MG63 (cell line): ENCODE data around the gene ACTR2. TPM values are rescaled to one million over a fixed set of nuclear protein-coding genes. Genes with fewer than 3 reads are reported as not detected.
A peak's percentile ranks its signal among the peaks of the same experiment; 100 is the strongest.
"Not testable (repeated sequence)": the region's sequence is repeated elsewhere in the genome, so short reads cannot be mapped to it uniquely, and the experiment has no call there.

Experiments used
- DNase-seq: peaks from one replicate; pipeline ENCODE4 v3.0.0-alpha.2; 2020
- H3K27me3 ChIP-seq: fragments of 250-450 bp; sonication (Bioruptor Pico); 2 replicates; pipeline ENCODE4 v1.5.1; 2020; ENCODE audit warnings: mild to moderate bottlenecking, moderate library complexity
- H3K36me3 ChIP-seq: fragments of 250-450 bp; sonication (Bioruptor Pico); 2 replicates; pipeline ENCODE4 v1.5.1; 2020; ENCODE audit warnings: mild to moderate bottlenecking, moderate library complexity
- H3K4me3 ChIP-seq: fragments of 250-450 bp; sonication (Bioruptor Pico); 2 replicates; pipeline ENCODE4 v1.5.1; 2020; ENCODE audit warnings: mild to moderate bottlenecking, moderate library complexity
- H3K9me3 ChIP-seq: fragments of 250-450 bp; sonication (Bioruptor Pico); 2 replicates; pipeline ENCODE4 v1.5.1; 2020; ENCODE audit warnings: mild to moderate bottlenecking, moderate library complexity
- total RNA-seq: library from RNA; depleted of rRNA; stranded (reverse); fragments of >200 nt; shearing (Covaris generic); gene quantifications from 2 replicates; pipeline ENCODE4 v1.2.3, GENCODE V29; 2014; ENCODE audit warnings: low replicate concordance

ACTR2 gene
- total RNA-seq, 1 experiment from 2014 or later: 26.9 TPM

DNA sequence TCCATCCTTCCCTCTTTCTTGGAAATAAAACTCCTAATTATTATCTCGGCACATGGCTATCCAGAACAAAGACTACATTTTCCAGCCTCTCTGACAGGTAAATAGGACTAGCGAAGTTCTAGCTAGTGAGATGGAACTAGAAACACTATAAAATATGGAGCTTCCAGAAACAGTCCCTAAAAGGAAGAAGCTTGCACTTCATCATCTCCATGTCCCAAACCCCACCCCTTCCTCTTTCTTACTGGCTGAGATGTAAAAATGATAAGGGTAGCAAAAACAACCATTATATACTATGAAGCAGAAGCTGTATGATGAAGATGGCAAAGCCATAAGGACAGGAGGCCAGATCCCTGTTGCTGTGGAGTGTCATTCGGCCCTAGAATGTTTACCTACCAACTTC lies 11.7 kb upstream of the ACTR2 start:
- no peak overlapping the region for H3K4me3 ChIP-seq

GRCh38 chr2:65220432-65221131 lies 7.0 kb upstream of the ACTR2 start:
- DNase-seq: no peak
- Histone ChIP-seq H3K27me3 (no peaks in the 10 kb centered on the region), H3K36me3 (no peaks in the 10 kb centered on the region), H3K9me3 (no peaks in the 10 kb centered on the region), H3K4me3 (no peak overlapping the region)

More for the DNA sequence above, 11.7 kb upstream of the ACTR2 start:
- Histone ChIP-seq H3K36me3 (no peaks in the 10 kb centered on the region), H3K27me3 (no peaks in the 10 kb centered on the region), H3K9me3 (no peaks in the 10 kb centered on the region)
- DNase-seq: no peak

DNA sequence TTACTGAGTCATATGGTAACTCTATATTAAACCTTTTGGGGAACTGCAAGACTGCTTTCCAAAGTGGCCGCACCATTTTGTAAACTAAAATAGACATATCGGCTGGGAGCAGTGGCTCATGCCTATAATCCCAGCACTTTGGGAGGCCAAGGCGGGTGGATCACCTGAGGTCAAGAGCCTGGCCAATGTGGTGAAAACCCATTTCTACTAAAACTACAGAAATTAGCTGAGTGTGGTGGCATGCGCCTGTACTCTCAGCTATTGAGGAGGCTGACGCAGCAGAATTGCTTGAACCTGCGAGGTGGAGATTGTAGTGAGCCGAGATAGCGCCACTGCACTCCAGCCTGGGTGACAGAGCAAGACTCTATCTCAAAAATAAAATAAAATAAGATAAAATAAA lies 6.4 kb upstream of the ACTR2 start:
- not testable (repeated sequence) for DNase-seq

GRCh38 chr2:65227020-65227455 lies 593 bp upstream of the ACTR2 start:
- no peak for DNase-seq
- peaks cover 29% of the 10 kb centered on the region for H3K36me3 ChIP-seq
- peak overlapping the region; percentile 80 for H3K4me3 ChIP-seq
- H3K9me3 ChIP-seq: no peaks in the 10 kb centered on the region
- no peaks in the 10 kb centered on the region for H3K27me3 ChIP-seq

More for the DNA sequence above, 6.4 kb upstream of the ACTR2 start:
- not testable (repeated sequence) for H3K27me3 ChIP-seq, H3K36me3 ChIP-seq, H3K4me3 ChIP-seq, H3K9me3 ChIP-seq

DNA sequence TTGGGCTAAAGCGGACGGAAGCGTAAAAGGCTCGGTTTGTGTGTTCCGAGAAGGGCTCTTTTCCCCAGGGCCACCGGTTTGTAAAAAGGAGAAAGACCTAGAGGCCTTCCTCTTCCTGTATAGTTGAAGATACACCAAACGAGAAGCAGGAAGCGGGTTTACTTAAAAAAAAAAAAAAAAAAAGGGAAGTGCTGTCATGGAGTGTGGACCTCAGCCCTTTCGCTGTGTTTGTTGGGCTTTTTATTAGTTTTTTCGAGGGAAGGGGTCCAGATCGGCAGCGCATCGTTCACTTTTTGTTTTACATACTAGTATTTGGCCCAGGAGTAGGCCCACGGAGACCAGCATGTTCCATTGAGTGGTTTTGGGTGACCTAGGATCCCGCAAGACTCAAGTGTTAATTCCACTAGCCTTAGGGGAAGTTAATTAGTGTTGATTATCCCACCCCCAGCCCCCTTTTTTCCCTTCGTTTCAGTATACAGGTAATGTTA lies 676 bp downstream of the ACTR2 start:
- Histone ChIP-seq H3K4me3 (peak overlapping the region; percentile 80), H3K36me3 (peaks cover 34% of the 10 kb centered on the region), H3K9me3 (no peaks in the 10 kb centered on the region), H3K27me3 (no peaks in the 10 kb centered on the region)
- no peak for DNase-seq

DNA sequence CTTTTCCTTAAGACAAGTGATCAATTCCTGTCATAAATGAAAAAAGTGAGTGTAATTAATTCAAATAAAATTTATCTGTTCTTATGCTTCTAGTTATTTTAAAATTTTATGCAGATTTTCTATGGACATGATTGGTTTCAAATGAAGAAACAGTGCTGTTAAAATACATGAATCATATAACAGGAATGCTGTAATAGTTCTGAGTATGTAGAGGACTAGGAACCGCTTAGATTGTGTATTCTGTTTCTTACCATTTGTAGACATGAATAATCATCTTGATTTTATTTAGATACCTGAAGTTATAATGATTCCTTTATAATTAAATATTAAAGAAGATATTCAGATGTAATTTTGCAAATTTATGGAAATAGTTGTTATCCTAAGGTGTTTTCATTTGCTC lies 3.5 kb downstream of the ACTR2 start:
- DNase-seq: no peak
- Histone ChIP-seq H3K4me3 (no peak overlapping the region), H3K27me3 (no peaks in the 10 kb centered on the region), H3K9me3 (no peaks in the 10 kb centered on the region), H3K36me3 (peaks cover 47% of the 10 kb centered on the region)

GRCh38 chr2:65231892-65232477 lies 4.4 kb downstream of the ACTR2 start:
- no peak overlapping the region for H3K4me3 ChIP-seq
- peaks cover 48% of the 10 kb centered on the region for H3K36me3 ChIP-seq
- DNase-seq: peak; percentile 52
- no peaks in the 10 kb centered on the region for H3K9me3 ChIP-seq
- H3K27me3 ChIP-seq: no peaks in the 10 kb centered on the region

DNA sequence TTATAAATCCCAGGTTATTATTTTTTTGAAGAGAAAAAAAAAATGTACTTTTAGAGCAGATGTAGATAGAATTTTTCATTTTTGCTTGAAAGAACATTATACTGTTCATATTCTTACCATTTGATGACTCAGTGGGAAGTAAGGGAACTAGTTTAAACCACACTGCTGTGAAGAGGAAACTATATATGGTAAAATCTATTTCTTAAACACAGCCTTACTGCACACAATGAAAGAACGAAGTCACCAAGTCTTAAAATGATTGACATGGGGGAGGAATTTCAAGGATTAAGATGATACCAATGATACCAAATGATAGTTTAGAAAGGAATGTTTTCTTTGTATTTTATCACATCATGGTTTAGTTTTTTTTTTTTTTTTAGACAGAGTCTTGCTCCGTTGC lies 5.0 kb downstream of the ACTR2 start:
- Histone ChIP-seq H3K4me3 (no peak overlapping the region), H3K9me3 (no peaks in the 10 kb centered on the region), H3K27me3 (no peaks in the 10 kb centered on the region), H3K36me3 (peaks cover 52% of the 10 kb centered on the region)
- DNase-seq: no peak

DNA sequence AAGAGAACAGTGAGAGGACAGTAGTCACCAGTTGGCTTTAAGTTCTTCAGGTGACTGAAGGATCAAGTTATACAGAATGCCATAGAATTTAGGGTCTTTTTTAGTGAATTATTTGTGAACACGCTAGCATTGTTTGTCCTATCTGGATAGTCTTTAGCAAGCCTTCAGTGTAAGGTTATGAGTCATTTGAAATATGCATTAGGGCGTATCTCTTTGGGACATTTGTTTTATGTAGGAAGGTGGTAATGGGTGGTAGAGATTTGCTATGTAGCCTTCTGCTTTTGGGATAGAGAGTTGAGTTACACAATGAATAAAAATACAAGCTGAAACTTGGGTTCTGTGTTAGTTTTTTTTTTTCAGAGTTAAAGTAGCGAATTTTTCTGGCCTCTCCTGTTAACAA lies 13.0 kb downstream of the ACTR2 start:
- H3K9me3 ChIP-seq: no peaks in the 10 kb centered on the region
- H3K36me3 ChIP-seq: peaks cover 54% of the 10 kb centered on the region
- no peak overlapping the region for H3K4me3 ChIP-seq
- DNase-seq: no peak
- H3K27me3 ChIP-seq: no peaks in the 10 kb centered on the region

DNA sequence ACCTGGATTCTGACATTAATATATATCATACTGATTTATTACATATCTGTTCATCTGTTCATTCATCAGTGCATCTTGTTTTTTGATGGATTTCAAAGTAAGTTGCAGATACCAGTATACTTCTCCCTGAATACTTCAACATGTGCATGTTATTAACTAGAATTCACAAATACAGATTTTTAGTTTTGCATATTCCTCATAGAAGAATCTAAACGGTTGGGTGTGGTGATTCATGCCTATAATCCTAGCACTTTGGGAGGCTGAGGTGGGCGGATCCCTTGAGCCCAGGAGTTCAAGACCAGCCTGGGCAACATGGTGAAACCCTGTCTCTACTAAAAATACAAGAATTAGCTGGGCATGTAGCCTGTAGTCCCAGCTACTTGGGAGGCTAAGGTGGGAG lies 16.8 kb downstream of the ACTR2 start:
- H3K27me3 ChIP-seq, H3K4me3 ChIP-seq, DNase-seq, H3K9me3 ChIP-seq: not testable (repeated sequence)
- peaks cover 68% of the 10 kb centered on the region for H3K36me3 ChIP-seq

GRCh38 chr2:65252640-65253039 lies 25.0 kb downstream of the ACTR2 start:
- Histone ChIP-seq H3K9me3 (no peaks in the 10 kb centered on the region), H3K36me3 (peaks cover 48% of the 10 kb centered on the region), H3K4me3 (no peak overlapping the region), H3K27me3 (no peaks in the 10 kb centered on the region)
- no peak for DNase-seq

DNA sequence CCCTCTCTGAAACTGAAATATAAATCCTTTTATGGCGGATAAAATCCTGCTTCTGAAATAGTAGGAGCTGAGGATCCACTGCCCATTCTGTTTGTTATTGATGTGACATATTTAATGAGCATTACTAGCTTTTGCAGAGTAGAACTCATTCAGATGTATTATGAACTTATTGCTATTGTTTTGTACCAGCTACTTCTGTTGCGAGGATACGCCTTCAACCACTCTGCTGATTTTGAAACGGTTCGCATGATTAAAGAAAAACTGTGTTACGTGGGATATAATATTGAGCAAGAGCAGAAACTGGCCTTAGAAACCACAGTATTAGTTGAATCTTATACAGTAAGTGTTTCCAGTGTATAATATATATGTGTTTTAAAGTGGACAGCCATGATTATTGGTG lies 27.7 kb downstream of the ACTR2 start:
- H3K27me3 ChIP-seq: no peaks in the 10 kb centered on the region
- H3K4me3 ChIP-seq: no peak overlapping the region
- H3K36me3 ChIP-seq: peaks cover 51% of the 10 kb centered on the region
- DNase-seq: no peak
- H3K9me3 ChIP-seq: no peaks in the 10 kb centered on the region

DNA sequence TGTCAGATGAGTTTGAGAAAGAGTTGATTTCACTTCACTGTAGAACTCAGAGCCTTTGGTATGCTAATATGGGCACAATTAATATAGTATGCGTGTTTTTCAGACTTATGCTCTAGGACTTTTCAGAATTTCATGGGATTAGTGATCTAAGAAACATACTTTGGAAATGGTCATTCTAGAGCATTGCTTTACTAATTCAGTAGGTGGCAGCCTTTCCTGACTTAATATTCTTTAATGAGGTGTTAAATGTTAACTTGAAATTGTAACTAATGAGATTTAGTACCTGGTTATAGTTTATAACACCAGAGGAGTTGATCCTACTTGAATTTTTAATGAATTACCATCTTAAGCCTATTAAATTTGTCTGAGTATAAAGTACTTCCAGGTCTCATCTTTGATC lies 28.4 kb downstream of the ACTR2 start:
- Histone ChIP-seq H3K4me3 (no peak overlapping the region), H3K9me3 (no peaks in the 10 kb centered on the region), H3K36me3 (peaks cover 49% of the 10 kb centered on the region)

GRCh38 chr2:65257866-65258265 lies 30.2 kb downstream of the ACTR2 start:
- H3K4me3 ChIP-seq, H3K27me3 ChIP-seq, DNase-seq, H3K9me3 ChIP-seq: not testable (repeated sequence)
- peaks cover 63% of the 10 kb centered on the region for H3K36me3 ChIP-seq

More for the DNA sequence above, 28.4 kb downstream of the ACTR2 start:
- DNase-seq: no peak
- H3K27me3 ChIP-seq: no peaks in the 10 kb centered on the region

- no peaks in the 10 kb centered on the region for H3K27me3 ChIP-seq
- no peaks in the 10 kb centered on the region for H3K9me3 ChIP-seq
- peaks cover 62% of the 10 kb centered on the region for H3K36me3 ChIP-seq
- DNase-seq: no peak
- H3K4me3 ChIP-seq: no peak overlapping the region
Observed at GRCh38 chr2:65261676-65262075, 34.0 kb downstream of the ACTR2 start.

DNA sequence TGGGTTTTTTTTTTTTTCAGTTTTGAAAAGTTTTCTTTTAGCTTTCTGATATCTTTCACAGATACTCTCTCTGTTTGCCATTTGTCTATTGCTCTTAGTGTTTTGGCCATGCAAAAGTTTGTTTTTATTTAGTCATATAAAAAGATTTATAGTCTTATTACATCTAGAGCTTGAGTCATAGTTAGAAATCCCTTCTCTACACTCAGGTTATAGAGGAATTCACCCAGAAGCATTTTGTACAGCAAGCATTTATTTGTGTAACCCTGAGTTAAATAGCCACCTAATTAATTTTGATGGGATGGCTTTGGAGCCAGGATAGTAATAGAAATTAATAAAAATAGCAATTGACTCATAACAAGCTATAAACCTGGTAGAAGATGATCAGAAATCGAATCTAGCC lies 35.6 kb downstream of the ACTR2 start:
- no peak for DNase-seq
- H3K9me3 ChIP-seq: no peaks in the 10 kb centered on the region
- peaks cover 71% of the 10 kb centered on the region for H3K36me3 ChIP-seq
- H3K4me3 ChIP-seq: no peak overlapping the region
- H3K27me3 ChIP-seq: no peaks in the 10 kb centered on the region

- H3K36me3 ChIP-seq: peaks cover 68% of the 10 kb centered on the region
- no peak for DNase-seq
Observed at GRCh38 chr2:65263986-65264385, 36.4 kb downstream of the ACTR2 start.

More at GRCh38 chr2:65263986-65264385, 36.4 kb downstream of the ACTR2 start:
- Histone ChIP-seq H3K9me3 (no peaks in the 10 kb centered on the region), H3K27me3 (no peaks in the 10 kb centered on the region), H3K4me3 (no peak overlapping the region)
